Neuronal stem cell (in vitro differentiated cells): ENCODE data around the gene DCP1A.

Experiments
- DNase-seq: peaks from one replicate; pipeline ENCODE4 v3.0.0-alpha.2; 2013; ENCODE audit warnings: low spot score
- H2AFZ ChIP-seq: one replicate; pipeline ENCODE4 v1.6.1; 2013; ENCODE audit warnings: mild to moderate bottlenecking, low read length, inconsistent platforms
- H2AK5ac ChIP-seq: 2 replicates; pipeline ENCODE4 v1.6.1; 2013; ENCODE audit warnings: low read depth, mild to moderate bottlenecking, inconsistent platforms, low read length, moderate library complexity, mixed read lengths
- H2BK120ac ChIP-seq: 2 replicates; pipeline ENCODE4 v1.6.1; 2013; ENCODE audit warnings: low read depth, mild to moderate bottlenecking, inconsistent platforms, low read length, moderate library complexity, mixed read lengths
- H2BK12ac ChIP-seq: one replicate; pipeline ENCODE4 v1.6.1; 2013; ENCODE audit warnings: low read length, inconsistent platforms
- H2BK15ac ChIP-seq: 2 replicates; pipeline ENCODE4 v1.6.1; 2013; ENCODE audit warnings: mild to moderate bottlenecking, low read length, inconsistent platforms, mixed read lengths
- H2BK5ac ChIP-seq: one replicate; pipeline ENCODE4 v1.6.1; 2013; ENCODE audit warnings: inconsistent platforms, mild to moderate bottlenecking, low read length, moderate library complexity
- H3K14ac ChIP-seq: one replicate; pipeline ENCODE4 v1.6.1; 2013; ENCODE audit warnings: low read length, inconsistent platforms
- H3K18ac ChIP-seq: 2 replicates; pipeline ENCODE4 v1.6.1; 2013; ENCODE audit warnings: low read length, inconsistent platforms
- H3K23ac ChIP-seq: 2 replicates; pipeline ENCODE4 v1.6.1; 2013; ENCODE audit warnings: low read depth, mild to moderate bottlenecking, mixed read lengths, low read length, inconsistent platforms; ENCODE audit not compliant: poor library complexity
- H3K27ac ChIP-seq: replicated peaks from 3 replicates; pipeline ENCODE4 v1.5.1; 2013; ENCODE audit warnings: low read length, inconsistent platforms
- H3K27me3 ChIP-seq, 3 experiments: 2 replicates each; pipeline ENCODE4 v1.6.1; 2013; ENCODE audit warnings: low read length in 3 of 3, mild to moderate bottlenecking in 2 of 3, inconsistent platforms in 1 of 3, low read depth in 1 of 3, mixed read lengths in 1 of 3, moderate library complexity in 1 of 3; ENCODE audit not compliant: control insufficient read depth in 3 of 3, insufficient read depth in 3 of 3
- H3K36me3 ChIP-seq, 2 donors: replicated peaks in 1 of 2; 2 replicates each; pipeline ENCODE4 v1.6.1; 2013; ENCODE audit warnings: low read length in 2 of 2; ENCODE audit not compliant: control insufficient read depth in 2 of 2, insufficient read depth in 2 of 2
- H3K4ac ChIP-seq: 2 replicates; pipeline ENCODE4 v1.6.1; 2013; ENCODE audit warnings: inconsistent platforms, mild to moderate bottlenecking, low read length, moderate library complexity
- H3K4me1 ChIP-seq, 2 donors: 1 replicate in 1 of 2; 2 replicates in 1 of 2; pipeline ENCODE4 v1.6.1; 2013; ENCODE audit warnings: low read length in 2 of 2, low read depth in 1 of 2; ENCODE audit not compliant: control insufficient read depth in 2 of 2, insufficient read depth in 1 of 2
- H3K4me2 ChIP-seq: one replicate; pipeline ENCODE4 v1.6.1; 2013; ENCODE audit warnings: mild to moderate bottlenecking, low read length, inconsistent platforms; ENCODE audit not compliant: insufficient read depth, poor library complexity, severe bottlenecking
- H3K4me3 ChIP-seq, 2 donors: 2 replicates each; pipeline ENCODE4 v1.5.1; 2013; ENCODE audit warnings: low read length in 2 of 2, mild to moderate bottlenecking in 2 of 2, inconsistent platforms in 1 of 2, moderate library complexity in 1 of 2
- H3K79me1 ChIP-seq: one replicate; pipeline ENCODE4 v1.6.1; 2013; ENCODE audit warnings: low read depth, mild to moderate bottlenecking, inconsistent platforms, low read length, moderate library complexity
- H3K9ac ChIP-seq: one replicate; pipeline ENCODE4 v1.6.1; 2013; ENCODE audit warnings: mild to moderate bottlenecking, low read depth, low read length, inconsistent platforms; ENCODE audit not compliant: poor library complexity
- H3K9me3 ChIP-seq, 2 donors: replicated peaks in 1 of 2; 2 replicates each; pipeline versions ENCODE3 to v1.6.1; 2013; ENCODE audit warnings: low read length in 2 of 2, mild to moderate bottlenecking in 2 of 2, inconsistent platforms in 1 of 2, low read depth in 1 of 2, mixed read lengths in 1 of 2, moderate library complexity in 1 of 2; ENCODE audit not compliant: control insufficient read depth in 2 of 2, insufficient read depth in 1 of 2
- H4K8ac ChIP-seq: one replicate; pipeline ENCODE4 v1.6.1; 2013; ENCODE audit warnings: low read depth, mild to moderate bottlenecking, inconsistent platforms, low read length, moderate library complexity
- H4K91ac ChIP-seq: one replicate; pipeline ENCODE4 v1.6.1; 2013; ENCODE audit warnings: low read length, low read depth, mild to moderate bottlenecking, inconsistent platforms; ENCODE audit not compliant: poor library complexity
- WGBS, 2 donors: extraction: QIAGEN DNeasy Blood & Tissue Kit; methylation state at CpG; one replicate each; pipeline ENCODE4 v1.1.7; 2013; ENCODE audit warnings: missing lambda C conversion rate in 2 of 2, mixed read lengths in 1 of 2; ENCODE audit not compliant: insufficient read length in 2 of 2, insufficient replicate concordance in 1 of 2; ENCODE audit errors: extremely low coverage in 2 of 2; 5-methylcytosine and 5-hydroxymethylcytosine counted together

The DCP1A gene

DNA sequence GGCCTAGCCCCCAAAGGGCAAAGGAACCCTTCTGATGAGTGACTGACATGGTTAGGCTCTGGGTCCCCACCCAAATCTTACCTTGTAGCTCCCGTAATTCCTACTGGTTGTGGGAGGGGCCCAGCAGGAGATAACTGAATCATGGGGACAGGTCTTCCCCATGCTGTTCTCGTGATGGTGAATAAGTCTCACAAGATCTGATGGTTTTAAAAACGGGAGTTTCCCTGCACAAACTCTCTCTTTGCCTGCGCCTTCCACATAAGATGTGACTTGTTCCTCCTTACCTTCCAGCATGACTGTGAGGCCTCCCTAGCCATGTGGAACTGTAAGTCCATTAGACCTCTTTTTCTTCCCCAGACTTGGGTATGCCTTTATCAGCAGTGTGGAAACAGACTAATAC lies 108.5 kb downstream of the DCP1A start:
- Histone ChIP-seq H3K4me1 (peaks cover 12 to 16% of the 10 kb centered on the region in 2 donors), H3K4me3 (no peak overlapping the region), H3K18ac (no peak overlapping the region), H3K27me3 (no peaks in the 10 kb centered on the region), H2BK12ac (no peak overlapping the region), H2BK15ac (no peak overlapping the region), H3K23ac (no peak overlapping the region), H4K8ac (no peak overlapping the region), H3K4ac (no peak overlapping the region), H3K9me3 (no peaks in the 10 kb centered on the region), H3K79me1 (peaks cover 22% of the 10 kb centered on the region), H2AK5ac (no peak overlapping the region), H4K91ac (no peak overlapping the region), H3K36me3 (peaks cover 62 to 87% of the 10 kb centered on the region in 2 donors), H2BK5ac (no peak overlapping the region), H3K14ac (no peak overlapping the region), H3K9ac (no peak overlapping the region), H3K27ac (no peak overlapping the region), H2BK120ac (no peak overlapping the region), H2AFZ (no peak overlapping the region), H3K4me2 (no peak overlapping the region)
- no CpG with 5 or more reads among the region's 4 CpGs for WGBS, 2 donors
- no peak for DNase-seq

GRCh38 chr3:53238051-53238850 lies 109.1 kb downstream of the DCP1A start:
- Histone ChIP-seq H3K36me3 (peaks cover 65 to 92% of the 10 kb centered on the region in 2 donors), H4K91ac (no peak overlapping the region), H2BK15ac (no peak overlapping the region), H3K27me3 (no peaks in the 10 kb centered on the region), H2BK5ac (no peak overlapping the region), H3K79me1 (peaks cover 20% of the 10 kb centered on the region), H2BK120ac (no peak overlapping the region), H4K8ac (no peak overlapping the region), H3K4me1 (peaks cover 6 to 9% of the 10 kb centered on the region in 2 donors), H3K18ac (no peak overlapping the region), H3K9me3 (no peaks in the 10 kb centered on the region), H3K4me3 (no peak overlapping the region), H3K4me2 (no peak overlapping the region), H2BK12ac (no peak overlapping the region), H3K9ac (no peak overlapping the region), H3K14ac (no peak overlapping the region), H3K27ac (no peak overlapping the region), H2AFZ (no peak overlapping the region), H2AK5ac (no peak overlapping the region), H3K23ac (no peak overlapping the region), H3K4ac (no peak overlapping the region)
- no peak for DNase-seq
- no CpG with 5 or more reads among the region's 6 CpGs for WGBS, 2 donors

- peak overlapping the region; percentile 27 for H3K9ac ChIP-seq
- no peak overlapping the region for H2BK120ac ChIP-seq
- H3K4me2 ChIP-seq: no peak overlapping the region
- no peak overlapping the region for H4K8ac ChIP-seq
- peak overlapping the region; percentile 60 for H3K18ac ChIP-seq
- H3K4ac ChIP-seq: no peak overlapping the region
- H3K9me3 ChIP-seq: peaks cover 0 to 1% of the 10 kb centered on the region in 2 donors
- H3K27me3 ChIP-seq: no peaks in the 10 kb centered on the region
- no peak overlapping the region for H2AFZ ChIP-seq
- no peak for DNase-seq
- H2BK15ac ChIP-seq: no peak overlapping the region
- H3K14ac ChIP-seq: peak overlapping the region; percentile 84
- WGBS, 2 donors: no CpG with 5 or more reads among the region's 9 CpGs
- H3K36me3 ChIP-seq: peaks cover 75 to 98% of the 10 kb centered on the region in 2 donors
- H4K91ac ChIP-seq: no peak overlapping the region
- peaks cover 19% of the 10 kb centered on the region for H3K79me1 ChIP-seq
- no peak overlapping the region for H2AK5ac ChIP-seq
- no peak overlapping the region for H3K27ac ChIP-seq
- H3K23ac ChIP-seq: peak overlapping the region; percentile 75
- no peak overlapping the region for H2BK12ac ChIP-seq
- peaks cover 0 to 5% of the 10 kb centered on the region in 2 donors for H3K4me1 ChIP-seq
- H2BK5ac ChIP-seq: no peak overlapping the region
- H3K4me3 ChIP-seq: no peak overlapping the region
Observed at GRCh38 chr3:53236112-53236841, 111.1 kb downstream of the DCP1A start.

DNA sequence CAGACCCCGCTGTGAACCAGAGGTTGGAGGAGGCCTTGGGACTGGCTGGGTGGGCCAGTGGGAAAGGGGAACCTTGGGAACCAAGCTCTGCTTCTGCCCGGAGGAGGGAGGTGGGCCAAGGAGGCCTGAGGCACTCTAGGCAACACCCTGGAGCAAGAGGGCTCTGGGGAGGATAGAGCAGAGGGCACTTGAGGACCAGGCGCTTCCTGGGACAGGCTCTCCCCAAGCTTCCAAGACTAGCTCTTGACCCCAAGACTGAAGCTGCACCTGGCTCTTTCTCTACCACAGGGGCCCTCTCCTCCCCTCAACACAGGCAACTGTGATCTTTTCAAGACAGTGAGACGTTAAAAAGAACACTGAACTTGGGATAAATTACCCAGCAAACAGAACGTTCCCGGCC lies 111.8 kb downstream of the DCP1A start:
- Histone ChIP-seq H2BK15ac (no peak overlapping the region), H3K4me3 (no peak overlapping the region), H2BK12ac (no peak overlapping the region), H3K79me1 (peaks cover 15% of the 10 kb centered on the region), H4K91ac (no peak overlapping the region), H3K4me1 (peaks cover 0 to 5% of the 10 kb centered on the region in 2 donors), H3K4ac (no peak overlapping the region), H3K23ac (no peak overlapping the region), H2AK5ac (no peak overlapping the region), H3K27ac (no peak overlapping the region), H3K36me3 (peaks cover 74 to 98% of the 10 kb centered on the region in 2 donors), H3K14ac (no peak overlapping the region), H3K4me2 (no peak overlapping the region), H2BK5ac (no peak overlapping the region), H2AFZ (no peak overlapping the region), H3K18ac (no peak overlapping the region), H4K8ac (no peak overlapping the region), H3K9me3 (peaks cover 0 to 1% of the 10 kb centered on the region in 2 donors), H3K27me3 (no peaks in the 10 kb centered on the region), H3K9ac (no peak overlapping the region), H2BK120ac (no peak overlapping the region)
- DNase-seq: no peak
- WGBS, 2 donors: no CpG with 5 or more reads among the region's 6 CpGs
